Mesendoderm (in vitro differentiated cells): ENCODE measurements around the gene SLC6A20.

Experiments
- DNase-seq: peaks from one replicate; pipeline ENCODE4 v3.0.0; 2013
- H2AK5ac ChIP-seq: 2 replicates; pipeline ENCODE4 v1.6.1; 2013; ENCODE audit warnings: low read length, inconsistent platforms
- H2BK120ac ChIP-seq: 2 replicates; pipeline ENCODE4 v1.6.1; 2013; ENCODE audit warnings: low read depth, mild to moderate bottlenecking, low read length, moderate library complexity, mixed read lengths
- H2BK15ac ChIP-seq: replicated peaks from 2 replicates; pipeline ENCODE4 v1.6.1; 2013; ENCODE audit warnings: low read depth, mild to moderate bottlenecking, moderate library complexity
- H2BK5ac ChIP-seq: 2 replicates; pipeline ENCODE4 v1.6.1; 2013; ENCODE audit warnings: low read length, inconsistent platforms
- H3K18ac ChIP-seq: 2 replicates; pipeline ENCODE4 v1.6.1; 2013; ENCODE audit warnings: mild to moderate bottlenecking, low read length, mixed read lengths
- H3K23ac ChIP-seq: one replicate; pipeline ENCODE4 v1.6.1; 2013; ENCODE audit warnings: low read length
- H3K27ac ChIP-seq: 2 replicates; pipeline ENCODE4 v1.5.1; 2013; ENCODE audit warnings: low read depth, mild to moderate bottlenecking, inconsistent platforms, low read length, moderate library complexity
- H3K27me3 ChIP-seq: 2 replicates; pipeline ENCODE4 v1.6.1; 2013; ENCODE audit warnings: low read length, control low read depth, mild to moderate bottlenecking, inconsistent platforms; ENCODE audit not compliant: insufficient read depth, poor library complexity
- H3K36me3 ChIP-seq: 2 replicates; pipeline ENCODE4 v1.6.1; 2013; ENCODE audit warnings: low read length, inconsistent platforms; ENCODE audit not compliant: control insufficient read depth, insufficient read depth
- H3K4ac ChIP-seq: one replicate; pipeline ENCODE4 v1.6.1; 2013; ENCODE audit warnings: low read depth, mild to moderate bottlenecking, low read length, moderate library complexity
- H3K4me1 ChIP-seq: 2 replicates; pipeline ENCODE4 v1.6.1; 2013; ENCODE audit warnings: low read depth, low read length, inconsistent platforms; ENCODE audit not compliant: control insufficient read depth
- H3K4me2 ChIP-seq: 2 replicates; pipeline ENCODE4 v1.6.1; 2013; ENCODE audit warnings: low read length
- H3K4me3 ChIP-seq: 2 replicates; pipeline ENCODE4 v1.5.1; 2013; ENCODE audit warnings: mild to moderate bottlenecking, low read length
- H3K56ac ChIP-seq: one replicate; pipeline ENCODE4 v1.6.1; 2013; ENCODE audit warnings: low read length
- H3K79me1 ChIP-seq: 2 replicates; pipeline ENCODE4 v1.6.1; 2013; ENCODE audit warnings: low read length, inconsistent platforms
- H3K79me2 ChIP-seq: 2 replicates; pipeline ENCODE4 v1.6.1; 2013; ENCODE audit warnings: mild to moderate bottlenecking, low read length; ENCODE audit not compliant: control insufficient read depth, insufficient read depth
- H3K9ac ChIP-seq: 2 replicates; pipeline ENCODE4 v1.6.1; 2013; ENCODE audit warnings: low read length, inconsistent platforms
- H4K5ac ChIP-seq: one replicate; pipeline ENCODE4 v1.6.1; 2013; ENCODE audit warnings: low read length
- H4K8ac ChIP-seq: one replicate; pipeline ENCODE4 v1.6.1; 2013; ENCODE audit warnings: low read depth, mild to moderate bottlenecking, control low read depth, low read length, moderate library complexity
- WGBS: extraction: QIAGEN DNeasy Blood & Tissue Kit; methylation state at CpG from one replicate; pipeline ENCODE4 v1.1.7; 2013; ENCODE audit warnings: low lambda C conversion rate, missing lambda C conversion rate; ENCODE audit not compliant: insufficient coverage; ENCODE audit errors: extremely low coverage; 5-methylcytosine and 5-hydroxymethylcytosine counted together

Gene SLC6A20

DNA sequence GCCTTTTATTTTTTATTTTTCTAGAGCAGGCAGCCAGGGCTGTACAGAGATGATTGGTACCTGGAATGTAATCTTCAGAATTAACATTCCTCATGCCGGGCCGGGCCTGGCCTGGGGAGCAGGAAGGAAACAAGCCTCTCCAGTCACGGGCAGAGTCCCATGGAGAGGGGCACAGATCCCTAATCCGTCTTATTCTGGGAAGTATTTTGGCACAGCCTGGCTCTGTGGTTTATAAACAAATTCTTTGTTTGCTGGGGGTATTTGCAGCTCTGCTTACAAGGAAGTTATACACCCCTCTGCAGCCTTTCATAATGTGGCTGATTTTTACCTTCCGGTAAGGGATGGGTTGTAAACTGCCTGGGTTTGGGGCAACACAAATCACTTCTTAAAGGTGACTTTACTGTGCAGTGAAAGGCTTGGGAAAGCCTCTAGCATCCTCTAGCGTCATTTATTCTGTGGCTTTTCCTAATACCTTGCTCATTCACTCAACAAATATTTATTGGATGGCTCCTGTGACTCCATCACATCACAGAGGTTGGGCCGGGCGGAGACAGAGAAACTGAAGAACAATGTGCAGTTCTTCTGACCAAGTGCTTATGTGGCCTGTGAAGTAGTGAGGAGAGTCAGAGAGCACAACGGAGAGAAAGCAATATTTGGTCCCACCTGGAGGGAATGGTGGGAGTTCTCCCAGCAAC, 2.7 kb downstream of the SLC6A20 start:
- no peak for DNase-seq
- Histone ChIP-seq H3K56ac (no peak overlapping the region), H3K23ac (no peak overlapping the region), H3K9ac (no peak overlapping the region), H4K8ac (no peak overlapping the region), H3K18ac (no peak overlapping the region), H3K4me1 (no peaks in the 10 kb centered on the region), H3K4ac (no peak overlapping the region), H3K79me2 (no peaks in the 10 kb centered on the region), H3K4me2 (no peak overlapping the region), H3K27me3 (peaks cover 18% of the 10 kb centered on the region), H3K36me3 (no peaks in the 10 kb centered on the region), H3K4me3 (no peak overlapping the region), H3K27ac (no peak overlapping the region), H3K79me1 (no peaks in the 10 kb centered on the region), H2AK5ac (no peak overlapping the region), H2BK15ac (no peak overlapping the region), H2BK120ac (no peak overlapping the region), H4K5ac (no peak overlapping the region), H2BK5ac (no peak overlapping the region)
- WGBS, result no CpG with 5 or more reads among the region's 9 CpGs

DNA sequence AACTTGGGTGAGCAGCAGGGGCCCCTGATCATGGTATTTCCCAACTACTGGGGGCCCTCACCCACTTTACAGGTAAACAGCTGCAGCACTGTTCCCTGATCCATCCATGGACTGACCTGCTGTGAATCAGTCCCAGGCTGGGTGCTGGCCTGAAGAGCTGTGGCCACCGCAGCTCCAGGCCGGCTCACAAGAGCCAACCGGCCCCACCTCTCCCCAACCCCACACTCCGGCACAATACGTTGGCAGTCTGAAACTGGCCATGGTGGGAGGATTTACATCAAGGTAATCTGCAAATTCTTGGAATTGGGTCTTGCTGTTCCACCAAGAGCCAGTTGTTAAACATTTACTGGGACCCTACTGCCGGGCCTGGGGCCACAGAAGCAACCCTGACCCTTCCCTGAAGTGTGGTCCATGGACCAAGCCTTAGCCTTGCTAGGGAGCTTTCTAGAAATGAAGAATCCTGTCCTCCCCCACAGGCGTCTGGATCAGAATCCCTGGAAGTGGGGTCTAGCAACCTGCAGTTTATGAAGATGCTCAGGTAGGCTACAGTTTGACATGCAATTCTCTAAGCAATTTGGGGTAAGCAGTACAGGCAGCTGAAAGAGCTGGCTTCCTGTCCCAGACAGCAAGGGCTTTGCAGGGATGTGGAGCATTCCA, 3.7 kb downstream of the SLC6A20 start:
- H2BK15ac ChIP-seq, result no peak overlapping the region
- DNase-seq, result no peak
- no CpG with 5 or more reads among the region's 7 CpGs for WGBS
- H3K36me3 ChIP-seq, result no peaks in the 10 kb centered on the region
- H3K4me1 ChIP-seq, result no peaks in the 10 kb centered on the region
- H3K4me3 ChIP-seq, result no peak overlapping the region
- no peaks in the 10 kb centered on the region for H3K79me1 ChIP-seq
- no peak overlapping the region for H3K27ac ChIP-seq
- H3K27me3 ChIP-seq, result peaks cover 18% of the 10 kb centered on the region
- no peak overlapping the region for H3K4ac ChIP-seq
- H2BK5ac ChIP-seq, result no peak overlapping the region
- H2BK120ac ChIP-seq, result no peak overlapping the region
- H2AK5ac ChIP-seq, result no peak overlapping the region
- H3K23ac ChIP-seq, result no peak overlapping the region
- no peak overlapping the region for H3K56ac ChIP-seq
- no peaks in the 10 kb centered on the region for H3K79me2 ChIP-seq
- no peak overlapping the region for H3K9ac ChIP-seq
- no peak overlapping the region for H3K18ac ChIP-seq
- H3K4me2 ChIP-seq, result no peak overlapping the region
- H4K8ac ChIP-seq, result no peak overlapping the region
- H4K5ac ChIP-seq, result no peak overlapping the region

DNA sequence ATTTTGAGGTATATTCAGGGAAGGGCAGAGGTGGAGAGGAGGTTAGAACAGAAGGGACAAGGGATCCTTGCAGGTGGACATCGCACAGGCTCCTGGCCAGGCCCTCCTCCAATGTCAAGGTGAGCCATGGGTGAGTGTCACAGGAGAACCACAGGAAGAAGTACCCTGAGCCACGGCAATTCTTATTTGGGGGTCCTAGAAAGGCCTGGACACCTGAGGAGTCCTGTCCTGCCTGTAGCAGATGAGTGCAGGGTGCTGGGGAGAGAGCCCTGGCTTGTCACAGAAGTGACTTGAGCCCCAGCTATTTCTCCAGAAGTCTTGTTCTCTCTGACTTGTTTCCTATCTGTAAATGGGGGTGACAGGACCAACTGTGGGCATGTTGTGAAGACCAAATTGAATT, 4.3 kb downstream of the SLC6A20 start:
- Histone ChIP-seq H3K9ac (no peak overlapping the region), H3K79me1 (no peaks in the 10 kb centered on the region), H3K4ac (no peak overlapping the region), H4K5ac (no peak overlapping the region), H3K27ac (no peak overlapping the region), H2BK15ac (no peak overlapping the region), H3K23ac (no peak overlapping the region), H4K8ac (no peak overlapping the region), H3K79me2 (no peaks in the 10 kb centered on the region), H3K56ac (no peak overlapping the region), H3K36me3 (no peaks in the 10 kb centered on the region), H2AK5ac (no peak overlapping the region), H2BK120ac (no peak overlapping the region), H3K4me2 (no peak overlapping the region), H3K4me3 (no peak overlapping the region), H2BK5ac (no peak overlapping the region), H3K4me1 (no peaks in the 10 kb centered on the region), H3K27me3 (peaks cover 15% of the 10 kb centered on the region), H3K18ac (no peak overlapping the region)
- DNase-seq, result no peak
- no CpG with 5 or more reads among the region's 2 CpGs for WGBS

DNA sequence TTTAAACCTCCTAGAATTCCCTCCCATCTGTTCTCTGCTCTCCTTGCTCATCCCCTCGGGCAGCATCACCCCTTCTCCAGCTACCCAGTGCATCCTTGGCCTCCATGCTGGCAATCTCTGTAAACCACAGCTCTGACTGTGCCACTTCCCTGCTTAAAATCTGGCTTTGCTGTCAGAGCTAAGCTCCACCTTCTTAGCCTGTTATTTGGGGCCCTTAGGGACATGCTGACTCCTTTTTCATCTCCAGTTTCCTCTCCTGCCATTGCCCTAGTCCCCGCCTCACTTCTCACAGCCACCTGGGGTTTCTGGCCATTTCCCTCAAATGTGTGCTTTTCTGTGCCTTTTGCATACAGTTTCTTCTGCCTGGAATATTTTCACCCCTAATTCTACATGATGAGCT, 5.7 kb downstream of the SLC6A20 start:
- H2BK5ac ChIP-seq, result no peak overlapping the region
- H3K4me2 ChIP-seq, result no peak overlapping the region
- no peaks in the 10 kb centered on the region for H3K36me3 ChIP-seq
- no peak overlapping the region for H3K56ac ChIP-seq
- H2AK5ac ChIP-seq, result no peak overlapping the region
- H3K4me1 ChIP-seq, result no peaks in the 10 kb centered on the region
- WGBS, result no CpG with 5 or more reads among the region's 2 CpGs
- H4K8ac ChIP-seq, result no peak overlapping the region
- H4K5ac ChIP-seq, result no peak overlapping the region
- H3K18ac ChIP-seq, result no peak overlapping the region
- H3K79me2 ChIP-seq, result no peaks in the 10 kb centered on the region
- no peak overlapping the region for H3K27ac ChIP-seq
- no peak overlapping the region for H2BK120ac ChIP-seq
- DNase-seq, result no peak
- no peak overlapping the region for H3K4me3 ChIP-seq
- H3K27me3 ChIP-seq, result peaks cover 7% of the 10 kb centered on the region
- no peak overlapping the region for H3K4ac ChIP-seq
- H3K9ac ChIP-seq, result no peak overlapping the region
- H3K79me1 ChIP-seq, result no peaks in the 10 kb centered on the region
- no peak overlapping the region for H3K23ac ChIP-seq
- no peak overlapping the region for H2BK15ac ChIP-seq

DNA sequence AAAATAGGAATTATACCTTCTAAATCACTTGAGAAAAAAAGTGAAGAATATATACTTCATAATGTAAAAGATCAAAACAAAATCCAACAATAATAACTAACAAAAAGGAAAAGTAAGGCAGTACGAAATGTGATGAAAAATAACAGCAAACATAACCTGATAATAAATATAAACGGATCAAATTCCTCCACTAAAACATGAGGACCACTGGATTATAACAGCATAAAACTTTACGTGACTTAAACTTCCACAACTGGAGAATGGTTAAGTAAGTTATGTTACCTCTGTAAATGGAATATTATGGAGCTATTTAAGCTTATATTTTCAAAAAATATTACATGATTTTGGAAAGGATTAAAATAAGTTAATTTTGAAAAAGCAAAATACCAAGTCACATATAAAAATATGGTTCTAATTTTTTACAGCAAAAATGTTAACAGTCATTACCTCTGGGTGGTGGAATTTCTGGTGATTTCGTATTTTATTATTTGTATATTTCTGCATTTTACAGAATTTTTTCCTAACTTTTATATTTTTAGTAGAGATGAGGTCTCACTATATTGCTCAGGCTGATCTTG, 7.0 kb downstream of the SLC6A20 start:
- no peak for DNase-seq
- Histone ChIP-seq H3K79me1 (no peaks in the 10 kb centered on the region), H3K4me3 (no peak overlapping the region), H4K5ac (no peak overlapping the region), H3K27ac (no peak overlapping the region), H3K4me1 (no peaks in the 10 kb centered on the region), H3K79me2 (no peaks in the 10 kb centered on the region), H2BK5ac (no peak overlapping the region), H2BK120ac (no peak overlapping the region), H2AK5ac (no peak overlapping the region), H3K23ac (no peak overlapping the region), H3K56ac (no peak overlapping the region), H3K4ac (no peak overlapping the region), H3K9ac (no peak overlapping the region), H4K8ac (no peak overlapping the region), H3K18ac (no peak overlapping the region), H2BK15ac (no peak overlapping the region), H3K36me3 (no peaks in the 10 kb centered on the region), H3K4me2 (no peak overlapping the region), H3K27me3 (no peaks in the 10 kb centered on the region)
- WGBS, result no CpG with 5 or more reads among the region's 4 CpGs
